ENCODE data around the gene CCDC88C. TPM values are rescaled to one million over a fixed set of nuclear protein-coding genes. Genes with fewer than 3 reads are reported as not detected.

CCDC88C gene
- total RNA-seq, 1 donor from 2014 or later = 9.4 TPM

DNA sequence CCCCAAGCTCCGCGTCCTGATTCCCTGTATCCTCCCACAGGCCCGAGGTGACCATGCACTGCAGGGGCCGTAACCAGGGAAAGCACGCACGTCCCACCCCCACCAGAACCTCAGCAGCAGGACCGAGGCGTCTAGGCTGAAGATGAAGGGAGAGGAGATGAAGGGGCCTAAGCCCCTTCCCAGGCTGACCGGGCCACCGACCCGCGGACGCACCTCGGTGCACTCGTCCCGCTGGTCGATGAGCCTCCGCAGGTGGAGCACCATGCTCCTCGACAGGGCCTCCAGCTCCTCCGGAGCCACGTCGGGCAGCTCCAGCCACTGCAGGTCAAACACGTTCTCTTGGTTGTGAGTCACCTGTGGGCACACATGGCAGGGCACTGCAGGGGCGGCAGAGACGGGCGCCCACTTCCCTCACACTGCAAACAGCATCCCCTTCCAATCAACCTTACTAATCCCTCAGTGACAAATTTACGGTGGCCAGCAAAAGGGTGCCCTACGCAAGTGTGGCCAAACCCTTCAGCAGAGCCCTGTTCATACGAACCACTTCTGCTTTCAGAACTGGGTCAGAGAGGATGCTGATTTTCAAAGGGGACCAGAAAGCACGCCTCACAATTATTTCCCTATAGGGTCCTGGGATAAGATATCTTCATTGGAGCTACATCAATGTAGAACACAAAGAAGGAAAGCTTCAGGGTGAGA is 77.8 kb downstream of the CCDC88C start:
- Histone ChIP-seq H3K36me3 (ENCODE audit: control insufficient read depth in 3 of 3, insufficient read depth in 3 of 3, low read length in 3 of 3) (peaks cover 0 to 1% (median 0%) of the 10 kb centered on the region in 3 donors), H3K4me3 (ENCODE audit: low read length in 3 of 3) (no peak overlapping the region)

GRCh38 chr14:91339076-91339475 is 78.5 kb downstream of the CCDC88C start:
- H3K4me3 ChIP-seq (ENCODE audit: low read length in 3 of 3) = no peak overlapping the region
- H3K27me3 ChIP-seq (ENCODE audit: control insufficient read depth in 3 of 3, insufficient read depth in 3 of 3, low read length in 3 of 3) = peaks cover 0 to 6% (median 0%) of the 10 kb centered on the region in 3 donors
- H3K27ac ChIP-seq (ENCODE audit: low read depth, low read length) = no peak overlapping the region
- H3K9me3 ChIP-seq (ENCODE audit: control insufficient read depth in 3 of 3, low read length in 3 of 3) = no peaks in the 10 kb centered on the region
- H3K36me3 ChIP-seq (ENCODE audit: control insufficient read depth in 3 of 3, insufficient read depth in 3 of 3, low read length in 3 of 3) = peaks cover 0 to 1% (median 0%) of the 10 kb centered on the region in 3 donors
- H3K9ac ChIP-seq (ENCODE audit: low read depth in 1 of 3, low read length in 3 of 3) = no peak overlapping the region
- peaks cover 0 to 5% (median 0%) of the 10 kb centered on the region in 3 donors for H3K4me1 ChIP-seq (ENCODE audit: control insufficient read depth in 3 of 3, insufficient read depth in 3 of 3, low read length in 3 of 3)

More for the DNA sequence above, 77.8 kb downstream of the CCDC88C start:
- peaks cover 0 to 6% (median 0%) of the 10 kb centered on the region in 3 donors for H3K27me3 ChIP-seq (ENCODE audit: control insufficient read depth in 3 of 3, insufficient read depth in 3 of 3, low read length in 3 of 3)
- H3K9me3 ChIP-seq (ENCODE audit: control insufficient read depth in 3 of 3, low read length in 3 of 3) = no peaks in the 10 kb centered on the region
- H3K4me1 ChIP-seq (ENCODE audit: control insufficient read depth in 3 of 3, insufficient read depth in 3 of 3, low read length in 3 of 3) = peaks cover 0 to 5% (median 0%) of the 10 kb centered on the region in 3 donors
- no peak overlapping the region for H3K27ac ChIP-seq (ENCODE audit: low read depth, low read length)
- H3K9ac ChIP-seq (ENCODE audit: low read depth in 1 of 3, low read length in 3 of 3) = no peak overlapping the region

GRCh38 chr14:91338379-91338778 is 79.2 kb downstream of the CCDC88C start:
- Histone ChIP-seq H3K9me3 (ENCODE audit: control insufficient read depth in 3 of 3, low read length in 3 of 3) (no peaks in the 10 kb centered on the region), H3K9ac (ENCODE audit: low read depth in 1 of 3, low read length in 3 of 3) (no peak overlapping the region), H3K27ac (ENCODE audit: low read depth, low read length) (no peak overlapping the region), H3K4me3 (ENCODE audit: low read length in 3 of 3) (no peak overlapping the region), H3K36me3 (ENCODE audit: control insufficient read depth in 3 of 3, insufficient read depth in 3 of 3, low read length in 3 of 3) (peaks cover 0 to 1% (median 0%) of the 10 kb centered on the region in 3 donors), H3K27me3 (ENCODE audit: control insufficient read depth in 3 of 3, insufficient read depth in 3 of 3, low read length in 3 of 3) (peaks cover 0 to 6% (median 0%) of the 10 kb centered on the region in 3 donors), H3K4me1 (ENCODE audit: control insufficient read depth in 3 of 3, insufficient read depth in 3 of 3, low read length in 3 of 3) (peaks cover 0 to 5% (median 0%) of the 10 kb centered on the region in 3 donors)

GRCh38 chr14:91337699-91338335 is 79.8 kb downstream of the CCDC88C start:
- H3K9ac ChIP-seq (ENCODE audit: low read depth in 1 of 3, low read length in 3 of 3) = no peak overlapping the region
- peaks cover 0 to 1% (median 0%) of the 10 kb centered on the region in 3 donors for H3K36me3 ChIP-seq (ENCODE audit: control insufficient read depth in 3 of 3, insufficient read depth in 3 of 3, low read length in 3 of 3)
- H3K27me3 ChIP-seq (ENCODE audit: control insufficient read depth in 3 of 3, insufficient read depth in 3 of 3, low read length in 3 of 3) = peaks cover 0 to 6% (median 0%) of the 10 kb centered on the region in 3 donors
- H3K4me1 ChIP-seq (ENCODE audit: control insufficient read depth in 3 of 3, insufficient read depth in 3 of 3, low read length in 3 of 3) = peaks cover 0 to 5% (median 0%) of the 10 kb centered on the region in 3 donors
- H3K4me3 ChIP-seq (ENCODE audit: low read length in 3 of 3) = no peak overlapping the region
- H3K27ac ChIP-seq (ENCODE audit: low read depth, low read length) = no peak overlapping the region
- H3K9me3 ChIP-seq (ENCODE audit: control insufficient read depth in 3 of 3, low read length in 3 of 3) = no peaks in the 10 kb centered on the region

DNA sequence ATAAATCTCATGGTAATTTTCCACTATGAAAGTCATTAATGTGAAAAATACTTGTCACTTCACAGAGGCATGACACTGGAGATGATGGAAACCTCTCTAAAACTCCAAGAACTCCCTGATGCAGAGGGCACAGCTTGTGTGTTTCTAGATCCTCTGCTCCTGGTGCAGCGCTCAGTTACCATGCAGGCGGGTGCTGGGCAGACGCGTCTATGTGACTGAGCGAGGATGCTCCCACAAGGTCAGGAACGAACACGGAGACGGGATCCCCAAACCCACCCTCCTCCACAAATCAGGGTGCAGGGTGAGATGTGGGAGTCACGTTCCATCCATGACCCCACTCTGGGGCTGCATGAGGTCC is 81.5 kb downstream of the CCDC88C start:
- Histone ChIP-seq H3K4me3 (ENCODE audit: low read length in 3 of 3) (no peak overlapping the region), H3K9ac (ENCODE audit: low read depth in 1 of 3, low read length in 3 of 3) (no peak overlapping the region), H3K27me3 (ENCODE audit: control insufficient read depth in 3 of 3, insufficient read depth in 3 of 3, low read length in 3 of 3) (peaks cover 0 to 13% (median 0%) of the 10 kb centered on the region in 3 donors), H3K27ac (ENCODE audit: low read depth, low read length) (no peak overlapping the region), H3K9me3 (ENCODE audit: control insufficient read depth in 3 of 3, low read length in 3 of 3) (no peaks in the 10 kb centered on the region), H3K36me3 (ENCODE audit: control insufficient read depth in 3 of 3, insufficient read depth in 3 of 3, low read length in 3 of 3) (peaks cover 0 to 1% (median 0%) of the 10 kb centered on the region in 3 donors), H3K4me1 (ENCODE audit: control insufficient read depth in 3 of 3, insufficient read depth in 3 of 3, low read length in 3 of 3) (peaks cover 7 to 14% (median 10%) of the 10 kb centered on the region in 3 donors)

GRCh38 chr14:91335191-91336092 is 82.2 kb downstream of the CCDC88C start:
- no peaks in the 10 kb centered on the region for H3K9me3 ChIP-seq (ENCODE audit: control insufficient read depth in 3 of 3, low read length in 3 of 3)
- H3K9ac ChIP-seq (ENCODE audit: low read depth in 1 of 3, low read length in 3 of 3) = no peak overlapping the region
- H3K27me3 ChIP-seq (ENCODE audit: control insufficient read depth in 3 of 3, insufficient read depth in 3 of 3, low read length in 3 of 3) = peaks cover 0 to 13% (median 0%) of the 10 kb centered on the region in 3 donors
- H3K4me1 ChIP-seq (ENCODE audit: control insufficient read depth in 3 of 3, insufficient read depth in 3 of 3, low read length in 3 of 3) = peaks cover 10 to 20% (median 11%) of the 10 kb centered on the region in 3 donors
- no peak overlapping the region for H3K4me3 ChIP-seq (ENCODE audit: low read length in 3 of 3)
- H3K27ac ChIP-seq (ENCODE audit: low read depth, low read length) = no peak overlapping the region
- H3K36me3 ChIP-seq (ENCODE audit: control insufficient read depth in 3 of 3, insufficient read depth in 3 of 3, low read length in 3 of 3) = peaks cover 0 to 1% (median 0%) of the 10 kb centered on the region in 3 donors

- Histone ChIP-seq H3K4me3 (ENCODE audit: low read length in 3 of 3) (no peak overlapping the region), H3K4me1 (ENCODE audit: control insufficient read depth in 3 of 3, insufficient read depth in 3 of 3, low read length in 3 of 3) (peaks cover 10 to 33% (median 18%) of the 10 kb centered on the region in 3 donors), H3K9me3 (ENCODE audit: control insufficient read depth in 3 of 3, low read length in 3 of 3) (no peaks in the 10 kb centered on the region), H3K27me3 (ENCODE audit: control insufficient read depth in 3 of 3, insufficient read depth in 3 of 3, low read length in 3 of 3) (peaks cover 0 to 13% (median 0%) of the 10 kb centered on the region in 3 donors), H3K27ac (ENCODE audit: low read depth, low read length) (no peak overlapping the region), H3K36me3 (ENCODE audit: control insufficient read depth in 3 of 3, insufficient read depth in 3 of 3, low read length in 3 of 3) (peaks cover 0 to 1% (median 0%) of the 10 kb centered on the region in 3 donors), H3K9ac (ENCODE audit: low read depth in 1 of 3, low read length in 3 of 3) (no peak overlapping the region)
Measured at GRCh38 chr14:91333650-91334039, 84.0 kb downstream of the CCDC88C start.

DNA sequence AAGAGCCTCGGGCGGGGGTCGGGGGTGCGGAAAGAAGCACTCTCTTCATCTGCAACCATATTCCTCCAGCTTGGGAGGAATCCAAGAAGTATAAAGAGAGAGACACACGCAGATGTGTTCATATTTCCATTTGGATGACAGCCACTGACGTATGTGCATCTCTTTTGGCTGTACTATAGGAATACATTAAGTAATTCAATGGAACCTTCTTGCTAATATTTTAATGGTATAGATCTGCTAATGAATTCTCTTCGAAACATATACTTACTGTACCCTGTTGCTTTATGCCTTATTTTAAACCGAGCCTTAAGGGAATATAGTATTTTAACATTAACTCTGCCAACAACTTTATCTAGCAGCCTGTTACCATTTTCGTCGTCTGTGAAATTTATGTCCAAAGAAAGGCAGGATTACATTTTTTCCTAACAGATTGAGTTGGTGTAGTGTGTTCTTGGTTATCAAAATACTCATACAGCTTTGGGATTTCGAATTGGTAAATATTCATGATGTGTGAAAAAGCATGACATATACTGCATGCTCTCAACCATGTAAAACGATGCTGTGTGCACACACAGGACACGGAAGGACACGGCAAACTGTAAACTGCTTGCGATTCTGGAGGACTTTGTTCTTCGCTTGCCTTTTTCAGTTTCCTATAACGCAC is 84.5 kb downstream of the CCDC88C start:
- peaks cover 0 to 1% (median 0%) of the 10 kb centered on the region in 3 donors for H3K36me3 ChIP-seq (ENCODE audit: control insufficient read depth in 3 of 3, insufficient read depth in 3 of 3, low read length in 3 of 3)
- H3K9me3 ChIP-seq (ENCODE audit: control insufficient read depth in 3 of 3, low read length in 3 of 3) = no peaks in the 10 kb centered on the region
- no peak overlapping the region for H3K4me3 ChIP-seq (ENCODE audit: low read length in 3 of 3)
- H3K27ac ChIP-seq (ENCODE audit: low read depth, low read length) = no peak overlapping the region
- H3K4me1 ChIP-seq (ENCODE audit: control insufficient read depth in 3 of 3, insufficient read depth in 3 of 3, low read length in 3 of 3) = peaks cover 14 to 39% (median 23%) of the 10 kb centered on the region in 3 donors
- no peak overlapping the region for H3K9ac ChIP-seq (ENCODE audit: low read depth in 1 of 3, low read length in 3 of 3)
- H3K27me3 ChIP-seq (ENCODE audit: control insufficient read depth in 3 of 3, insufficient read depth in 3 of 3, low read length in 3 of 3) = peaks cover 0 to 13% (median 0%) of the 10 kb centered on the region in 3 donors
